HG03457 (cell line): ENCODE data around the gene ZFYVE1.

Experiments used
- ATAC-seq: cut with Tn5 transposase; IDR thresholded peaks from one replicate; pipeline ENCODE4 v1.9.1; 2021; ENCODE audit warnings: moderate number of reproducible peaks; ENCODE audit not compliant: unreplicated experiment

ZFYVE1 gene

DNA sequence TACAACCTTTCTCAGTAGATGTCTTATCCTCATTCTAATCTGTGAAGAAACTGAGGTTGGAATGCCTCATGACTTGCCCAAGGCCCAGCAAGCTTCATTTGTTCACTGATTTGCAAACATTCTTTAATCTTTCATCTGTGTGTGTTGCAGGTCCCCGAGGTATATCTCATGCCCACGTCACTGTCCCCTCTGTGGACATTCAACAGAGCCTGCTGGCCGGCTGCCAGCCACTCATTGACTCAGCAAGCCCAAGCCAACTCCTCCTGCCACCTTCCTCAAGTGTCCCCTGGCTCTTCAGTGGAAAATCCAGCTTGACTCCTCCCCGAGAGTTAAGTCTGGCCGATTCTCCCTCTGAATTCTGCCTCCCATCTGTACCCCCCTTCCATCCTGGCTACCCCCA is 102.6 kb downstream of the ZFYVE1 start:
- ATAC-seq: no peak

DNA sequence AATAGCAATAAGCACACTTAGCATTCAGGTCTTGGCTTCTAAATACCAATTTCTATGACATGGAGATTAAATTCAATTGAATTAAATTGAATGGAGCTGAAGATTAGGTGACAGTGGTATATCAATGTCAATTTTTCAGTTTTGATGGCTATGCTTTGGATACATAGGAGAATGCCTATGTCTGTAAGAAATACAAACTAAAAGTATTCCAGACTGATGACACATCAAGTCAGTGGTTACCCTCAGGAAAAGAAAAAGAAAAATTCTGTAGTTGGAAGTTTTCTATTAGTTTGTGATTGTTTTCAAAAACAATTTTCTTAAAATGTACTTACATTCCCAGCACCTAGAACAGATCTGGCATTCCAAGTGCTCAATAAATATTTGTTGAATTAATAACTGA is 105.5 kb downstream of the ZFYVE1 start:
- ATAC-seq: no peak

DNA sequence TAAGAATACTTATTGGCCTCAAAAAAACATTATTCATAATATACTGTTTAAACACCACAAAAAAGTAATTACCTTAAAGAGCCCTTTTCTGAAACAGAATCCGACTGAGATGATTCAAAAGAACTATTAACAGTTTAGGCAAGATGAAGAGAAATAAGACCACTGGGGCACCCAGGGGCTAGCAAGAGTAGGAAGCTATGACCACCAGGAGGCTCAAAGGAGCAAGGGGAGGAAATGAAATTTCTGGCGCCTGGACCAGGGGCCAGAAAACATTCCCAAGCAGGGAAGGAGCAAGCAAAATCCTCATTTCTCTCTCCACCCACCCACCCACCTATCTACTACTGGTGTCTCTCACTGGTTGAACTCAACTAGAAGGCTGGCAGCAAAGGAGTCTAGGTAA is 106.9 kb downstream of the ZFYVE1 start:
- no peak for ATAC-seq
